Osteoblast (primary cell): ENCODE data around the gene ADAMTS2. TPM values are rescaled to one million over a fixed set of nuclear protein-coding genes. Genes with fewer than 3 reads are reported as not detected.

Source experiments
- DNase-seq: peaks from one replicate; pipeline ENCODE4 v3.0.0; 2011; ENCODE audit warnings: low spot score, mixed read lengths; ENCODE audit not compliant: insufficient read length; ENCODE audit errors: missing footprints
- H2AFZ ChIP-seq: 2 replicates; pipeline ENCODE4 v1.6.0; 2011; ENCODE audit warnings: mild to moderate bottlenecking, low read length
- H3K27ac ChIP-seq: 2 replicates; pipeline ENCODE4 v1.5.1; 2011; ENCODE audit warnings: mild to moderate bottlenecking, low read depth, low read length, moderate library complexity
- H3K27me3 ChIP-seq: 2 replicates; pipeline ENCODE4 v1.6.0; 2012; ENCODE audit warnings: mild to moderate bottlenecking, control low read depth, inconsistent platforms, low read length, moderate library complexity; ENCODE audit not compliant: insufficient read depth
- H3K36me3 ChIP-seq: 2 replicates; pipeline ENCODE4 v1.5.1; 2011; ENCODE audit warnings: mild to moderate bottlenecking, low read length, control low read depth, moderate library complexity; ENCODE audit not compliant: insufficient read depth
- H3K4me1 ChIP-seq: 2 replicates; pipeline ENCODE4 v1.5.1; 2011; ENCODE audit warnings: mild to moderate bottlenecking, low read length, control low read depth, moderate library complexity; ENCODE audit not compliant: insufficient read depth
- H3K4me2 ChIP-seq: 2 replicates; pipeline ENCODE4 v1.6.0; 2011; ENCODE audit warnings: mild to moderate bottlenecking, low read length; ENCODE audit not compliant: insufficient read depth
- H3K4me3 ChIP-seq: fragments of 200-600 bp; sonication (generic); 3 replicates; pipeline ENCODE4 v1.5.1; 2012; ENCODE audit warnings: mild to moderate bottlenecking, low read length, inconsistent platforms; ENCODE audit not compliant: insufficient read depth
- H3K79me2 ChIP-seq: 2 replicates; pipeline ENCODE4 v1.6.0; 2012; ENCODE audit warnings: mild to moderate bottlenecking, low read length, control low read depth, inconsistent platforms; ENCODE audit not compliant: insufficient read depth
- H3K9me3 ChIP-seq: 2 replicates; pipeline ENCODE4 v1.5.1; 2011; ENCODE audit warnings: low read depth, low read length, control low read depth
- H4K20me1 ChIP-seq: 2 replicates; pipeline ENCODE4 v1.6.0; 2012; ENCODE audit warnings: mild to moderate bottlenecking, low read length, control low read depth; ENCODE audit not compliant: insufficient read depth
- total RNA-seq: library from RNA; depleted of rRNA; stranded (reverse); fragments of >200 nt; gene quantifications from 2 replicates; pipeline ENCODE4 v1.2.3, GENCODE V29; 2012
- TF ChIP-seq, protein P1 (sequence below): IDR thresholded peaks from 2 replicates; pipeline ENCODE4 v1.5.1; 2011; ENCODE audit warnings: mild to moderate bottlenecking, low read depth, low read length, moderate library complexity; ENCODE audit errors: extremely low read depth

ADAMTS2 gene
- total RNA-seq, 1 donor, result 144 TPM

DNA sequence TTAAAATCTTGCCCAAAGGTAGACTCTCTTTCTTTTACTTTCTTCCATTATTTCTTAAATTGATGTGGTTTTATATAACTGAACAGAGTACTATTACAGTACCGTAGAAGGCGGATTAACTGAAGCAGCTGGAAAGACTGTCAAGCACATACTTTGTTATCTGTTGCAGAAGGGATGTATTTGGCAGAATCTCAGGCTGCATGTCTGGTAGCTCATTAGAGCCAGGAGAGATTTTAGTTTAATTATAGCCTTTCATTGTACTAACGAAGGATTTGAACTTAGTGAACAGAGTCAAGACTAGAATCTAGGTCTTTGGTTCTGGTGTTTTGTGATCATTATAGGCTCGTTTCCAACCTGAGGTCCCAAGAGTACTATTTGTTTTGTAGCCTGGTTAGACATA lies 264.5 kb downstream of the ADAMTS2 start:
- Histone ChIP-seq H3K4me3 (no peak overlapping the region), H3K27me3 (no peaks in the 10 kb centered on the region), H3K4me1 (no peaks in the 10 kb centered on the region), H2AFZ (no peak overlapping the region), H3K4me2 (no peak overlapping the region), H3K9me3 (peaks cover 67% of the 10 kb centered on the region), H3K27ac (no peak overlapping the region), H3K36me3 (peaks cover 36% of the 10 kb centered on the region), H4K20me1 (no peaks in the 10 kb centered on the region), H3K79me2 (no peaks in the 10 kb centered on the region)
- no peak for DNase-seq
- TF ChIP-seq, protein P1, sequence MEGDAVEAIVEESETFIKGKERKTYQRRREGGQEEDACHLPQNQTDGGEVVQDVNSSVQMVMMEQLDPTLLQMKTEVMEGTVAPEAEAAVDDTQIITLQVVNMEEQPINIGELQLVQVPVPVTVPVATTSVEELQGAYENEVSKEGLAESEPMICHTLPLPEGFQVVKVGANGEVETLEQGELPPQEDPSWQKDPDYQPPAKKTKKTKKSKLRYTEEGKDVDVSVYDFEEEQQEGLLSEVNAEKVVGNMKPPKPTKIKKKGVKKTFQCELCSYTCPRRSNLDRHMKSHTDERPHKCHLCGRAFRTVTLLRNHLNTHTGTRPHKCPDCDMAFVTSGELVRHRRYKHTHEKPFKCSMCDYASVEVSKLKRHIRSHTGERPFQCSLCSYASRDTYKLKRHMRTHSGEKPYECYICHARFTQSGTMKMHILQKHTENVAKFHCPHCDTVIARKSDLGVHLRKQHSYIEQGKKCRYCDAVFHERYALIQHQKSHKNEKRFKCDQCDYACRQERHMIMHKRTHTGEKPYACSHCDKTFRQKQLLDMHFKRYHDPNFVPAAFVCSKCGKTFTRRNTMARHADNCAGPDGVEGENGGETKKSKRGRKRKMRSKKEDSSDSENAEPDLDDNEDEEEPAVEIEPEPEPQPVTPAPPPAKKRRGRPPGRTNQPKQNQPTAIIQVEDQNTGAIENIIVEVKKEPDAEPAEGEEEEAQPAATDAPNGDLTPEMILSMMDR, result no peak

DNA sequence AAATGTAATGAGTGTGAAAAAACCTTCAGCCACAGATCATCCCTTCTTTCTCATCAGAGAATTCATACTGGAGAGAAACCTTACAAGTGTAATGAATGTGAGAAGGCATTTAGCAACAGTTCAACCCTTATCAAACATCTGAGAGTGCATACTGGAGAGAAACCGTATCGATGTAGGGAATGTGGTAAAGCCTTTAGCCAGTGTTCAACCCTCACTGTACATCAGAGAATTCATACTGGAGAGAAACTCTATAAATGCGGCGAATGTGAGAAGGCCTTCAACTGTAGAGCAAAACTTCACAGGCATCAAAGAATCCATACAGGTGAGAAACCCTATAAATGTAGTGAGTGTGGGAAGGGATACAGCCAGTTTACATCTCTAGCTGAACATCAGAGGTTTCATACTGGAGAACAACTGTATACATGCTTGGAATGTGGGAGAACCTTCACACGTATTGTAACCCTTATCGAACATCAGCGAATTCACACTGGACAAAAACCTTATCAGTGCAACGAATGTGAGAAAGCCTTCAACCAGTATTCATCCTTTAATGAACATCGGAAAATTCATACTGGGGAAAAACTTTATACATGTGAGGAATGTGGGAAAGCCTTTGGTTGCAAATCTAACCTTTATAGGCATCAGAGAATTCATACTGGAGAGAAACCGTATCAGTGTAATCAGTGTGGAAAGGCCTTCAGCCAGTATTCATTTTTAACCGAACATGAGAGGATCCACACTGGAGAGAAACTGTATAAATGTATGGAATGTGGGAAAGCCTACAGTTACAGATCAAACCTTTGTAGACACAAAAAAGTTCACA lies 265.9 kb downstream of the ADAMTS2 start:
- peaks cover 66% of the 10 kb centered on the region for H3K9me3 ChIP-seq
- no peak overlapping the region for H3K27ac ChIP-seq
- H3K4me3 ChIP-seq, result no peak overlapping the region
- no peak overlapping the region for H2AFZ ChIP-seq
- no peak overlapping the region for H3K4me2 ChIP-seq
- peaks cover 37% of the 10 kb centered on the region for H3K36me3 ChIP-seq
- H4K20me1 ChIP-seq, result no peaks in the 10 kb centered on the region
- no peaks in the 10 kb centered on the region for H3K27me3 ChIP-seq
- TF ChIP-seq, protein P1, result no peak
- no peaks in the 10 kb centered on the region for H3K79me2 ChIP-seq
- DNase-seq, result no peak
- no peaks in the 10 kb centered on the region for H3K4me1 ChIP-seq

DNA sequence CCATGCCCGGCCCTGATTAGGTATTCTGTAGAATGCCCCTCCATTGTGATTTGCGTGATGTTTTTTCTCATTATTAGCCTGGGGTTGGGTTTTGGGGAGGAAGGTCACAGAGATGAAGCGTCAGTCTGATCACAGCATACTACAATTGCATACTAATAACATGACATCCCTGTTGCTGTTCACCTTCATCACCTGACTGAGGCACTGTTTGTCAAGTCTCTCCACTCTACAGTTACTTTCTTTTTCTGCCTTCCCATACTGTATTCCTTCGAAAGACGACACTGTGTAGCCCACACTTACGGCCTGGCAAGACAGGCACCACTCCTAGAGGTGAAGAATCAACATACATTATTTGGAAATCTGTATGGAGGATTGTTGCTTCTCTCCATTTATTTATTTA lies 279.6 kb downstream of the ADAMTS2 start:
- no peak for DNase-seq
- Histone ChIP-seq H3K27ac (no peak overlapping the region), H4K20me1 (peaks cover 4% of the 10 kb centered on the region), H3K4me2 (no peak overlapping the region), H3K36me3 (peaks cover 59% of the 10 kb centered on the region), H3K4me1 (peaks cover 8% of the 10 kb centered on the region), H2AFZ (no peak overlapping the region), H3K4me3 (no peak overlapping the region), H3K79me2 (peaks cover 42% of the 10 kb centered on the region), H3K9me3 (peaks cover 6% of the 10 kb centered on the region), H3K27me3 (no peaks in the 10 kb centered on the region)
- TF ChIP-seq, protein P1, result no peak

DNA sequence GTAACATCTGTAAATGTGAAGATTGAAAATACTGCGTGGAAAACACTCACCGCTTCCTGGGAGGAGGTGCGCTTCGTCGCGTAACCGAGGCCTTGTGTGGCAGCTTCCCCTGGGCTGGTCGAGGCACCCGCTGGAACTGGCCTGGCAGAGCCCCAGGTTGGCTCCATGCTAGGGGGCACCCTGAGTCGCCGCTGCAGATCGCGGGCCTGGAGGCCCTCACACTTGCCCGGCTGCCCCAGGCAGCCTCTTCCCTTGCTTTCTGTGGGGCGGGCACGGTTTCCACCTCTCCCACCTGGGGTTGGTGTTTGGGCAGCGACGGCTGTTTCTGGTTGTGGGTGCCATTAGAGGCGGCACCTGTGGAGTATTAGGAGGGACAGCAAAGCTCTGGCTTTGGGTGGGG lies 284.2 kb downstream of the ADAMTS2 start:
- Histone ChIP-seq H3K36me3 (peaks cover 37% of the 10 kb centered on the region), H2AFZ (peak overlapping the region; percentile 95), H3K4me1 (peaks cover 13% of the 10 kb centered on the region), H3K27me3 (no peaks in the 10 kb centered on the region), H3K27ac (peak overlapping the region; percentile 66), H3K4me2 (peak overlapping the region; percentile 94), H3K4me3 (peak overlapping the region; percentile 90), H4K20me1 (peaks cover 4% of the 10 kb centered on the region), H3K9me3 (no peaks in the 10 kb centered on the region), H3K79me2 (peaks cover 30% of the 10 kb centered on the region)
- peak; percentile 62 for DNase-seq
- TF ChIP-seq, protein P1, result no peak
